Neutrophil (primary cell): ENCODE data around the gene RAP1GAP2.
"Not testable (repeated sequence)": the region's sequence is repeated elsewhere in the genome, so short reads cannot be mapped to it uniquely, and the experiment has no call there.

ENCODE experiments used
- H3K27ac ChIP-seq: fragments of 200-600 bp; sonication (generic); 2 replicates; pipeline ENCODE4 v1.5.1; 2016; ENCODE audit warnings: mild to moderate bottlenecking, moderate library complexity
- H3K27me3 ChIP-seq: fragments of 200-600 bp; sonication (generic); 2 replicates; pipeline ENCODE4 v1.6.0; 2016; ENCODE audit warnings: mild to moderate bottlenecking
- H3K36me3 ChIP-seq: fragments of 200-600 bp; sonication (generic); 2 replicates; pipeline ENCODE4 v1.5.1; 2017
- H3K4me1 ChIP-seq, 2 experiments: fragments of 200-600 bp in 1 of 2; sonication (generic) in 1 of 2; 1 replicate in 1 of 2; 2 replicates in 1 of 2; pipeline versions ENCODE4 v1.5.1 to v1.6.1; 2013 to 2016; ENCODE audit warnings: low read depth in 1 of 2, low read length in 1 of 2, mild to moderate bottlenecking in 1 of 2, moderate library complexity in 1 of 2; ENCODE audit not compliant: control insufficient read depth in 1 of 2, insufficient read depth in 1 of 2
- H3K4me3 ChIP-seq, 2 experiments: fragments of 200-600 bp in 1 of 2; sonication (generic) in 1 of 2; 1 replicate in 1 of 2; 2 replicates in 1 of 2; pipeline ENCODE4 v1.5.1; 2013 to 2016; ENCODE audit warnings: low read depth in 1 of 2, low read length in 1 of 2, mild to moderate bottlenecking in 1 of 2, moderate library complexity in 1 of 2
- H3K9me3 ChIP-seq: fragments of 200-600 bp; sonication (generic); 2 replicates; pipeline ENCODE4 v1.5.1; 2016
- TF ChIP-seq, protein P1 (sequence below): fragments of 200-600 bp; sonication (generic); IDR thresholded peaks from 2 replicates; pipeline ENCODE4 v1.5.1; 2016; ENCODE audit warnings: antibody characterized with exemption

Gene RAP1GAP2

DNA sequence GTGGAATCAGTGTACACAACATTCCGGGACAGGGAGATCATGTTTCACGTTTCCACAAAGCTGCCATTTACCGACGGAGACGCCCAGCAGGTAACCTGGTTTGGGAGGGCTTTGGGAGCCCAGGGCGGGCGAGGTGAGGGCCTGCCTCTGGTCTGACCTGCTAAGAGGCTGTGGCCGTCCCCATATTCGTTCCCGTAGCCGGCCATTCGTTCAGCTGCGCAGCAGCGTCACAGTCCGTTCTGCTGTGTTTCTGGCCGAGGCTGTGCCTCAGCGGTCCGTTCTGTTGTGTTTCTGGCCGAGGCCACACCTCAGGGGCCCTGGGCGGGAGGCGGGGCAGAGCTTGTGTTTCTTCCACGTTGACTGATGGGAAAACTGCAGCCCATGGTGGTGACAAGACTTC lies 199.1 kb downstream of the RAP1GAP2 start:
- no peaks in the 10 kb centered on the region for H3K4me1 ChIP-seq
- no peaks in the 10 kb centered on the region for H3K27me3 ChIP-seq
- no peak overlapping the region for H3K27ac ChIP-seq
- H3K9me3 ChIP-seq: no peaks in the 10 kb centered on the region
- H3K4me3 ChIP-seq: no peak overlapping the region
- peaks cover 94% of the 10 kb centered on the region for H3K36me3 ChIP-seq
- TF ChIP-seq, protein P1, sequence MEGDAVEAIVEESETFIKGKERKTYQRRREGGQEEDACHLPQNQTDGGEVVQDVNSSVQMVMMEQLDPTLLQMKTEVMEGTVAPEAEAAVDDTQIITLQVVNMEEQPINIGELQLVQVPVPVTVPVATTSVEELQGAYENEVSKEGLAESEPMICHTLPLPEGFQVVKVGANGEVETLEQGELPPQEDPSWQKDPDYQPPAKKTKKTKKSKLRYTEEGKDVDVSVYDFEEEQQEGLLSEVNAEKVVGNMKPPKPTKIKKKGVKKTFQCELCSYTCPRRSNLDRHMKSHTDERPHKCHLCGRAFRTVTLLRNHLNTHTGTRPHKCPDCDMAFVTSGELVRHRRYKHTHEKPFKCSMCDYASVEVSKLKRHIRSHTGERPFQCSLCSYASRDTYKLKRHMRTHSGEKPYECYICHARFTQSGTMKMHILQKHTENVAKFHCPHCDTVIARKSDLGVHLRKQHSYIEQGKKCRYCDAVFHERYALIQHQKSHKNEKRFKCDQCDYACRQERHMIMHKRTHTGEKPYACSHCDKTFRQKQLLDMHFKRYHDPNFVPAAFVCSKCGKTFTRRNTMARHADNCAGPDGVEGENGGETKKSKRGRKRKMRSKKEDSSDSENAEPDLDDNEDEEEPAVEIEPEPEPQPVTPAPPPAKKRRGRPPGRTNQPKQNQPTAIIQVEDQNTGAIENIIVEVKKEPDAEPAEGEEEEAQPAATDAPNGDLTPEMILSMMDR: no peak

DNA sequence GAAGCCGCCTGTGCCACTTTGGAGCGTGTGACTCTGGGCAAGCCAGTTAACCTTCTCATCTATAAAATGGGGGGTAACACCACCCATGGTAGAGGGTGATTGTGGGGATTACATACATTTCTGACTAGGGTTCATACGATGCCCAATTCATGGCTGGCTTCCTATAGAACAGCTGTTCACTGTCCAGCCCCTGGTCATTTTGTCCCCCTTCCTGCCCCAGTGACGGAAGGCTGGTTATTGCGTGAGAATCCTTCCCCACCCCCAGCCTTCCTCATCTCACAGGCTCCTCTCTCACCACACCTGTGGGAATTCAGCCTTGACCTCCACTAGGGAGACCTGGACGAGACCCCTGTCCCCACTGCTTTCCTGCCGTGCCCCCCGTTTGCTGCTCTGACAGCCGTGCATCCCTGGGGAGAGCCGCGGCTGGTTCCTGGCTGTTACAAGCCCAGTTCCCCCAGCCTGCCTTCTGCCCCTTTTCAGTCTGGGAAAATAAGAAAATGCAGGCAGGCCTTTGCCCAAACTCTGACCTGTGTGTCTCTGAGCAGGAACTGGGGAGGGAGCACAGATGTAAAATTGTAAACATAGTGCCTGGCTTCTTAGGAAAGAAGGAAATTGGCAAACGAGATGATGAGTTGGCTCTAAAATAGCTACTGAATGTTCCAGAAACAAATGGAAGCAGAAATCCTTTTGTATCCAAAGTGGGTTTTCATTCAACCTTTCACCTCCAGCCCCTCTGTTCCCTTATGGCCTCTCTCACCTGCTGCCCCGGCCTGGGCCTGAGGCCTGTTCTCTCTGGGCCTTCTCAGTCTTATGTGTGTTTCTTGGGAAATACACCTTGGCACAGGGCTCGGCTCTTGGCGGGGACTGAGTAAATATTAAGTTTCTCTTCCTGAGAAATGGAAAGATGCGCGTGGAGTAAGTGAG lies 199.9 kb downstream of the RAP1GAP2 start:
- no peaks in the 10 kb centered on the region for H3K27me3 ChIP-seq
- TF ChIP-seq, protein P1: no peak
- H3K4me3 ChIP-seq: no peak overlapping the region
- H3K4me1 ChIP-seq: no peaks in the 10 kb centered on the region
- peaks cover 90% of the 10 kb centered on the region for H3K36me3 ChIP-seq
- no peaks in the 10 kb centered on the region for H3K9me3 ChIP-seq
- no peak overlapping the region for H3K27ac ChIP-seq

DNA sequence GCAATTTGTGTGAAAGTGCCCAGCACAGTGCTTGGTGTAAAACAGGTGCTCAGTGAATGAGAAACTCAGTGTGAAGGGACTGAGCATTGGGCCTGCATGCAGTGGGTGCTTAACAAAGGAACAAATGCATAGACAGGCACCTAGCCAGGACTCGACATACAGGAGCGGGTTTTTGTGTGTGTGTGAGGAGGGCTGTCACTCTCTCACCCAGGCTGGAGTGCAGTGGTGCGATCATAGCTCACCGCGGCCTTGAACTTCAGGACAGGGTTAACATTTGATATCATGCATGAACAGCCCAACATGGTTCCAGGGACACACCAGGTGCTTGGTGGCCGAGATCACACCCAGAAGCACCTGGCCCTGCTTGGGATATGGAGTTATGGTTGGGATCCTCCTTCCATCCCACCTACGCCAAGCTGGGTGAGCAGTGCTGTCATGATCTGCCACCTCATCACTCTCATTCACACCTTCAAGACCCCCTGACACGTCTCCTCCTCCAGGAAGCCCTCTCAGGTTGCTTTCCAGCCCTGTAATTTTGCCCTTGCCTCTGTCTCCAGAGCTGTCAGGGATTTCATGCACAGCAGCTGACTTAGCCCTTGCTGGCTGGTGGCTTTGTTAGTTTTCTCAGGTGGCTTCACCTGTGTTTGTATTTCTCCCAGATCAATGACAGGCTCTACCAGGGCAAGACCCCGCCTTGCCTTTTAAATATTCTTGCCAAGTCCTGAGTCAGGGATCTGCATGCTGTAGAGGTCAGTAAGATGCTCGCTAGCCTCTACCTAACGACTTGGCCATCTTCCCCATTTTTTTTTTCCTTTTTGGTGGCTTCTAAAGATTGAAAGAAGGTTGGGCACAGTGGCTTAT lies 200.8 kb downstream of the RAP1GAP2 start:
- Histone ChIP-seq H3K27ac (no peak overlapping the region), H3K9me3 (no peaks in the 10 kb centered on the region), H3K27me3 (no peaks in the 10 kb centered on the region), H3K36me3 (peaks cover 83% of the 10 kb centered on the region), H3K4me1 (peaks cover 2 to 7% of the 10 kb centered on the region in 2 experiments), H3K4me3 (no peak overlapping the region)
- TF ChIP-seq, protein P1: no peak

DNA sequence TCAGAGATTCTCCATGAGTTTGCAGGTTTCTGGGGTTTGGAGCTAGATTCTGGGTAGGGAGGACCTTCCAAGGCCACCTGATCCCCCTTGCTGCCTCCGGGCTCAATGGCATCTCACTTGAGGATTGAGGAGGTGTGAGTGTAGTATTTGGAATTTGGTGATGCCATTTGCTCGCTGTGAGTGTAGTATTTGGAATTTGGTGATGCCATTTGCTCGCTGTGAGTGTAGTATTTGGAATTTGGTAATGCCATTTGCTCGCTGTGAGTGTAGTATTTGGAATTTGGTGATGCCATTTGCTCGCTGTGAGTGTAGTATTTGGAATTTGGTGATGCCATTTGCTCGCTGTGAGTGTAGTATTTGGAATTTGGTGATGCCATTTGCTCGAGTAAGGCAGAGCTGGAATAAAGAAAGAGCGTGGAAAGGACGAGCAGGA lies 202.2 kb downstream of the RAP1GAP2 start:
- not testable (repeated sequence) for H3K9me3 ChIP-seq, H3K27ac ChIP-seq, H3K27me3 ChIP-seq, H3K4me3 ChIP-seq
- H3K36me3 ChIP-seq: peaks cover 72% of the 10 kb centered on the region
- peaks cover 17 to 21% of the 10 kb centered on the region in 2 experiments for H3K4me1 ChIP-seq

DNA sequence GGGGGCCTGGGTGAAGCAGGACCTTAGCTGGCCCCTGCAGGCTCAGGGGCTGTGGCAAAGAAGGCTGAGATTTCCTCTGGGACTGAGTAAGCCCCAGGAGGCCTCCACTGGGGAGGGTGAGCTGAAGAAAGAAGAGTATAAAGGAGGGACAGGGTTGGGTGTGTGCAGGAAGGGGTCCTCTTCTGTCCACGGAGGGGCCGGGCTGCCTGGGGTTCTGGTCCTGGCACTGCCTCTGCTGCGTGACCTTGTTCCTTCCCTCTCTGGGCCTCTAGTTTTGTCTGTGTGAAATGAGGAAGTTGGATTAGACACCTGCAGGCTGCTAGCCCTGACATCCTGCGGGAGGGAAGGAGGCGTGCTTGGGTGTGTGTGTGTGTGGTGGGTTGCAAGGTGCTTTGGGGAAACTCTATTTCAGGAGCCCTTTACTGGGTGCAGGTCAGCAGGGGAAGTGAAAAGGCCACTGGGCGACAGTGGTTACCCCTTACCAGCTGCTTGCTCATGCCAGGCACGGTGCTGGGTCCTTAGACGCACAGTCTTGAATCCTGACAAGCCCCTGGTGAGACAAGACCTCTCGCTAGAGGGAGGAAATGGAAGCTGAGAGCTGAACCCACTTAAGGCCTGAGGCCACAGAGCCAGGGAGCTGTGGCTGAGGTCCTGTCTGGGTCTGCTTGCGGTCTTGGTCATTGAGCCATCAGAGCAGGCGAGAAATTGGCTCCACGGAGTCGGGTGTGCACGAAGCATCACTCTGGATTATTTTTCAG lies 206.5 kb downstream of the RAP1GAP2 start:
- H3K36me3 ChIP-seq: peaks cover 62% of the 10 kb centered on the region
- peaks cover 31 to 34% of the 10 kb centered on the region in 2 experiments for H3K4me1 ChIP-seq
- H3K27me3 ChIP-seq: no peaks in the 10 kb centered on the region
- TF ChIP-seq, protein P1: peak; percentile 35
- no peaks in the 10 kb centered on the region for H3K9me3 ChIP-seq
- peak overlapping the region; percentile 33 to 42 for H3K4me3 ChIP-seq
- H3K27ac ChIP-seq: peak overlapping the region; percentile 95
